GM18505 (cell line): ENCODE results near the gene ZFYVE28.

Source experiments
- ATAC-seq: cut with Tn5 transposase; IDR thresholded peaks from one replicate; pipeline ENCODE4 v1.9.1; 2021; ENCODE audit not compliant: unreplicated experiment
- POLR2A ChIP-seq: IDR thresholded peaks from 4 replicates; pipeline ENCODE4 v1.6.1; 2011; ENCODE audit warnings: borderline replicate concordance; ENCODE audit not compliant: insufficient read depth, insufficient read length; ENCODE audit errors: extremely low read depth

Gene ZFYVE28

DNA sequence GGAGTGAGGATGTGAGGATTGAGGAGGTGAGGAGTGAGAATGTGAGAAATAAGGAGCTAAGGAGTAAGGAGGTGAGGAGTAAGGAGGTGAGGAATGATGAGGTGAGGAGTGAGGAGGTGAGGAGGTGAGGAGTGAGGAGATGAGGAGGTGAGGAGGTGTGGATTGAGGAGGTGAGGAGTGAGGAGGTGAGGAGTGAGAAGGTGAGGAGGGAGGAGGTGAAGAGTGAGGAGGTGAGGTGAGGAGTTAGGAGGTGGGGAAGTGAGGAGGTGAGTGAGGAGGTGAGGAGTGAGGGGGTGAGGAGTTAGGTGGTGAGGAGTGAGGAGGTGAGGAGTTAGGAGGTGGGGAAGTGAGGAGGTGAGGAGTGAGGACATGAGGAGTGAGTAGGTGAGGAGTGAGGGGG lies 81.8 kb downstream of the ZFYVE28 start:
- TF ChIP-seq POLR2A: no peak
- no peak for ATAC-seq

- ATAC-seq: no peak
These were observed 82.7 kb downstream of the ZFYVE28 start for GRCh38 chr4:2335729-2336101.

GRCh38 chr4:2334826-2335728 lies 83.4 kb downstream of the ZFYVE28 start:
- no peak for ATAC-seq
- TF ChIP-seq POLR2A: no peak

More at GRCh38 chr4:2335729-2336101, 82.7 kb downstream of the ZFYVE28 start:
- TF ChIP-seq POLR2A: no peak

DNA sequence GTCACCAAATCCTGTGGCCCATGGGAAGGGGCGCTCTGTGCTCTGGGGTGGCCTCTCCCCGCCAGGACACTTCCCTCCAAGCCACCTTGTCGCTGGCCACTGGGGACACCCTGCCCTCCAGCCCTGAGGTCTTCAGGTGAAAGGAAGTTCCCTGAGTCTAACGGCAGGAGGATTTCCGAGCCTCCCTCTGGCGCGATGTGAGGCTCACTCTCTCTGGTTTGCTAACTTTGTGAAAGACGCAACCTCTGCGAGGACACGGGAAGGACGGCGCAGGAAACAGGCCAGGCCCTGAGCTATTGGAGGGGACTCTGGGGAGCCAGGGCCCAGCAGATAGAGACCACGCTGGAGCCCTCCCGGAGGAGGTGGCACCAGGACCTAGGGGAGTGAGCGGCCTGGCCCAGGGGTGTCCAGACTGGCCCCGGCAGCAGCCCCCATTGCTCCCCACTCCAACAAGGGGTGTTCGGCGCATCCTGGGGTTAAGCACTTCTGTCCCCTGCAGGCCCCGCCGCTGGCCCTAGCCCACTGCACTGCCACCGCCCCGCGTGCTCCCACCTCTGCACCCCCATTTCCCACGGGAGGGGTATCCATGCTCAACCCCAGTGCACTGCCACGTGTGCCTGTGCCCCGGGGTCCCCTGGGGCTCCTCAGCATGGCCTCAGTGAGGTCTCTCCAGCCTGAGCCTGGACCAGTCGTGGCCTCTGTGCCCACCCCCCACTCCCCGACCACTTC lies 84.4 kb downstream of the ZFYVE28 start:
- TF ChIP-seq POLR2A: no peak
- no peak for ATAC-seq

GRCh38 chr4:2333356-2333841 lies 85.0 kb downstream of the ZFYVE28 start:
- no peak for TF ChIP-seq POLR2A
- ATAC-seq: no peak

GRCh38 chr4:2332976-2333319 lies 85.5 kb downstream of the ZFYVE28 start:
- TF ChIP-seq POLR2A: no peak
- ATAC-seq: no peak

DNA sequence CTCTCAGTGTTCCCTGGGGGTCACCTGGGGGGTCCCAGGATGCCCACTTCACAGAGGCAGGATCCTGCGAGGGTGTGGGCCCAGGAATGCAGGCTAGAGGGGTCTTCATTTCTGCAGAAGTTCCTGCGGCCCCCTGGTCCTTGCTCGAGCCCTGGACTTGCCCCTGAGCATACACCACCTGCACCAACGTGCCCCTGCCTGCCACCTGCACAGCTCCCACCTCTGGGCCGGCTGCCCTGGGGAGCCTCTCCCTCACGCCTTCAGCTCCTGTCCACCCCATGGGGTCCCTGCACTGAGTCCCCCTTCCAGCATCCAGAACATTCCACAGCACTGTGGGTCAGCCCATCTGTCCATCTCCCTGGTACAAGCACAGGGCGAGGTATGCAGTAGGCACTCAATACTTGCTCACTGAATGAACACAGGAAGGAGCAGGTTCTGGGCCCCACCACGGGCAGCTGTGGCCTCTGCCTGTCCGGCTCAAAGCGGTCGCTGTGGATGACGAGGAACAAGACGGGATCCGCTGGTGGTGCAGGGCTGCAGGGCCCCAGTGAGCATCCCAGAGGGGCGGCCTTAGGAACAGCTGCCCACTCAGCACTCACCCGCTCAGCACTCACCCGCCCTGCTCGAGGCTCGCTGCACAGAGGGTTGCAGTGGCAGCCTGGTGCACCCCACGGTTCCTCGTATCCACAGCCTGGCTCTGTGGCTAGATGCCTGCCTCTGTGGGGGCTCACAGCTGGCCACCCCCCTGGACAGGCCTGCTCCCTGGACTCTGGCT lies 86.1 kb downstream of the ZFYVE28 start:
- no peak for TF ChIP-seq POLR2A
- no peak for ATAC-seq

DNA sequence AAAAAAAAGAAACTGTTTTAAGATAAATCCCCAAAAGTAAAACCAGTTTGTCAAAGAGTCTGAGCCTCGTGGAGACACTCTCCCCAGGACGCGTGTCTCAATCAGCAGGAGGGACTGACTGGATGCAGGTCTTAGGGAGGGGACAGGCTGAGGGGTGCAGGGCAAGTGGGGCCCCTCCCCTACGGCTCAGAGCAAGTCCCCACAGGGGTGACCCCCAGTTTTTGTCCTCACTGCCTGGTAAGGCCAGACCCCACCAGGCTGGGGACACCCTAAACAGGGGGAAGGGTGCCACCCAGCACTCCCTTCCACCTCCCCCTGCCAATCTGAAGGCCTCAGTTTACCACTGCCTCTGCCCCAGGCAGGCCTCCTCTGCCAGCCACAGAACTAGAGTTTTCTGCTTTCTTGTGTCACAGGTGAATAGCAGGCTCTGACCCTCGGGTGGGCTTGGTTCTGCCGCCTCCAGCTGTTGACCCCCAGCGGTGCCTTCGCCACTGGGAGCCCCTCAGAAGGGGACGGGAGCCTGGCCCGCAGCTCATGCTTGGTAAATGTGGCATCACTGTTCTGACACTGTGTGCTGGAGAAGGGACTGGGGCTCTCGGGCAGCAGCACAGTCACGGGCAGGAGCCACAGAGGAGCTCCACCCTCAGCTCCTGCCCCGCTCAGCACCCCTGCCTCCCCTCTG lies 86.8 kb downstream of the ZFYVE28 start:
- ATAC-seq: no peak
- TF ChIP-seq POLR2A: no peak

DNA sequence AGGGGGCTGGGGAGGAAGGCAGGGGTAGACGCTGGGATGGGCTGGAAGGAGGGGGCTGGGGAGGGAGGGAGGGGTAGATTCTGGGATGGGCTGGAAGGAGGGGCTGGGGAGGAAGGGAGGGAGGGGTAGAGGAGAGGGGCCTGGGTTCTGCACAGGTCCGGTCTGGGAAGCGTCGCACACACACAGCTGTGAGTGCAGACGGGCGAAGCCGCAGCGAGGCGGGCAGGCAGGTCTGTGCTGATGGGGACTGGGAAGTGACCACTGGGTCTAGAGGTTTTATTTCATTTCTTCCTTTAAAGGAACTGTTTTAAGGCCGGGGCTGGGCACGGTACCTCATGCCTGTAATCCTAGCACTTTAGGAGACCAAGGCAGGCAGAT lies 87.4 kb downstream of the ZFYVE28 start:
- TF ChIP-seq POLR2A: no peak
- ATAC-seq: no peak

DNA sequence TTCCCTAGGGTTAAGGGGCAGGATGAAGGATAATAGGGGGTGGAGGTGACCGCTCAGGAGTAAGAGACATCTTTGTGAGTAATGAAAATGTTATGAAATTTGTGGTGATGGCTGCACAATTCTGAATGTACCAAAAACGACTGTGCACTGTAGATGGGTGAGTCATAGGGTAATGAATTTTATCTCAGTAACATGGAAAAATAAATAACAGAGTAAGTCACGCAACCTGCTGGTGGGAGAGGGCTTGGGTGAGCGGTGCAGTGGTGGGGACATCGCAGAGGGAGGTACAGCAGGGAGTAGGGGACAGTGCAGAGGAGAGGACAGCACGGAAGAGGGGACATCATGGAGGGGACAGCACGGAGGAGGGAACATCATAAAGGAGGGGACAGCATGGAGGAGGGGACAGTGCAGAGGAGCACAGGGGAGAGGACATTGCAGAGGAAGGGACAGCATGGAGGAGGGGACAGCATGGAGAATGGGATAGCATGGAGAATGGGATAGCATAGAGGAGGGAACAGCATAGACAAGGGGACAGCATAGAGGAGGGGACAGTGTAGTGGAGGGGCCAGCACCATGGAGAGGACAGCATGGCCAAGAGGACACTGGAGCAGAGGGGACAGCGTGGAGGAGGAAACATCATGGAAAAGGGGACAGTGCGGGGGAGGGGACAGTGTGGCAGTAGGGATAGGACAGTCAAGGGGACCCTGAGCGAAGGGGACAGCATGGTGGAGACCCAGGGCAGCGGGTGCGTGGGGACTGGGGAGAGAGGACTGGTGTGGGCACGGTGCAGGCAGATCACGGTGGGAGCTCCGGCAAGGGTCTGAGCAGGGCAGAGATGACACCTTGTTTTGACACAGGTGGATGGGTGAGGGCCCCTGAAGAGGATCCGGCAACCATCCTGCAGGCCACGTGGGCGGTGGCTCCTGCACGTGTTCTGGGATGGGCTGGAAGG lies 88.1 kb downstream of the ZFYVE28 start:
- ATAC-seq: no peak
- no peak for TF ChIP-seq POLR2A

DNA sequence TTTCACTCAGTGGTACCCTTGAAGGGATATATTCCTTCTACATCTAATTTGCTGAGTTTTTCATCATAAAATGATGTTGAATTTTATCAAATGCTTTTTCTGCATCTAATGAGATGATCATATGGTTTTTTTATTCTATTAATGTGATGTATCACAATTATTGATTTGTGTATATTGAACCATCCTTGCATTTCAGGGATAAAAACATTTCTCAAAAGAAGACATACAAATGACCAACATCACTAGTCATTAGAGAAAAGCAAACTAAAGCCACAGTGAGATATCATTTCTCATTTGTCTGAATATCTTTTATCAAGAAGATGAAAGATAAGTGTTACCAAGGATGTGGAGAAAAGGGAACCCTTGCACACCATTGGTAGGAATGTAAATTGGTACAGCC lies 90.9 kb downstream of the ZFYVE28 start:
- ATAC-seq: no peak
- TF ChIP-seq POLR2A: no peak

GRCh38 chr4:2324891-2325290 lies 93.6 kb downstream of the ZFYVE28 start:
- no peak for ATAC-seq
- no peak for TF ChIP-seq POLR2A

GRCh38 chr4:2322841-2323240 lies 95.6 kb downstream of the ZFYVE28 start:
- no peak for ATAC-seq
- no peak for TF ChIP-seq POLR2A

DNA sequence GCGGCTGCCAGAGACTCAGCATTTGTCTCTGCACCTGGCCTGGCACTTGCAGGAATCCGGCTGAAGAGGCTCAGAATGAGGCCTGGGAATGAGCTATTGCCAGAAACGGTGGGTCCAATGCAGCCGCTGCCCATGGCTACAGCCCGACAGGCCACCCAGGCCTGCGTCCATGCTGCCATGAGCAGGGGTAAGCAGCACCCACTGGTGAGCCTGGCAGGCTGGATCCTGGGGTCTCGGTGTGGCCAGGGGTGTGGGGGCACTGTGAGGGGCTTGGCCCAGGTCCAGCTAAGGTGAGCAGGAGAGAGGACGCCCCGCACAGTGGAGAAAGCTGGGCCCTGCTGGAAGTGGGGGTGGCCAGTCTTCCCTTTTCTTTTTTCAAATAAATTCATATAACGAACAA lies 96.2 kb downstream of the ZFYVE28 start:
- ATAC-seq: no peak
- no peak for TF ChIP-seq POLR2A
